HG03095 (cell line): ENCODE data around the gene FCAR.
"Not testable (repeated sequence)": the region's sequence is repeated elsewhere in the genome, so short reads cannot be mapped to it uniquely, and the experiment has no call there.

Experiments used
- ATAC-seq: cut with Tn5 transposase; IDR thresholded peaks from one replicate; pipeline ENCODE4 v1.9.1; 2021; ENCODE audit warnings: moderate library complexity; ENCODE audit not compliant: unreplicated experiment

The FCAR gene

DNA sequence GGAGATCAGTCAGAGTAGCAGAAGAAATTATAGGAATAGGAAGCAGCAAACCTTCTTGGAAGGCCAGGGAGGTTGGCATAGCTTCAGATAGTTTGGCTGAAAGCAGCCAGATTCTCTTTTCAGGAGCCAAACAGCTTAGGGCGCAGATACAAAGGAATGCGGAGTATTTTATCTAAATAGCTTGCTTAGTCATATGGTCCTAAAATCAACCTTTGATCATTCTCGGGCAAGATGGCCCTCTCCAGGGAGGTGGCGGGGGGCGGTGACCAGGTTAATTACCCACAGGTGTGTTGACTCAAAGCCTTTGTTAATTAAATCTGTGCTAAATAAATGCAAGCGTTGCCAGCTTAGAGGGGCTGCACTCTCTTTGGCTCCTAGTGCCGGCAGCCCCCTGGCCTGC is 19.4 kb downstream of the FCAR start:
- no peak for ATAC-seq

DNA sequence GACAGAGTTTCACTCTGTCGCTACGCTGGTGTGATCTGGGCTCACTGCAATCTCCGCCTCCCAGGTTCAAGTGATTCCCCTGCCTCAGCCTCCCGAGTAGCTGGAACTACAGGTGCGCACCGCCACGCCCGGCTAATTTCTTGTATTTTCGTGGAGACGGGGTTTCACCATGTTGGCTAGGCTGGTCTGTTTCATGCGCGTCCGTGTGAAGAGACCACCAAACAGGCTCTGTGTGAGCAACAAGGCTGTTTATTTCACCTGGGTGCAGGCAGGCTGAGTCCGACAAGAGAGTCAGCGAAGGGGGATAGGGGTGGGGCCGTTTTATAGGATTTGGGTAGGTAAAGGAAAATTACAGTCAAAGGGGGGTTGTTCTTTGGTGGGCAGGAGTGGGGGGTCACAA is 20.1 kb downstream of the FCAR start:
- ATAC-seq: not testable (repeated sequence)

DNA sequence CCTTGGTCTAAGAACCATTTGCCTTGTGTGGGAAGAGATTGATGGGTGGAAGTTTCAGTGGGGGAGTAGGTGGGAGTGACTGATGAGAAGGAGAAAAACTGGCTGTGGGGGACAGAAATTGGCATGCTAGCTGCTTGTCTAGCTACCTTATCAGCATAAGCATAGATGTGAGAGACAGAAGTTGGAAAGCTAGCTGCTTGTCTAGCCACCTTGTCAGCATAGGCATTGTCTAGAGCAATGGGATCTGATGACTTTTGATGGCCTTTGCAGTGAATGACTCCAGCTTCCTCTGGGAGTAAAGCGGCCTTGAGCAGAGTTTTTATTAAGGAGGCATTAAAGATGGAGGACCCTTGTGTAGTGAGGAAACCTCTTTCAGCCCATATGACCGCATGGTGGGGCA is 22.0 kb downstream of the FCAR start:
- no peak for ATAC-seq

DNA sequence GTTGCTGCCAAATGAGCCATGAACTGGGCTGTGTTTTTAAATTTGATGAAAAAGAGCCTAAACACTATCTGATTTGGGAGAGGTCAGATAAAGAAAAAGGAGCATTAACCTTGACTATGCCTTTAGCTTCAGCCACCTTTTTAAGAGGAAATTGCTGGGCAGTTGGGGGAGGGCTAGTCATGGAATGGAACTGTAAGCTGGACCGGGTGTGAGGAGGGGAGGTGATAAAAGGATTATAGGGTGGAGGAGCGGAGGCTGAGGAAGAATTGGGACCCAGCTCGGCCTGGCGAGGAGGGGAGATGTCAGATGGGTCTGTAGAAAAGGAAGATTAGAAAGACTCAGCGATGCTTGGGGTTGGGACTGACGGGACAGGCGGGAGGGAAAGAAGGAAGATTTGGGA is 24.6 kb downstream of the FCAR start:
- ATAC-seq: not testable (repeated sequence)

DNA sequence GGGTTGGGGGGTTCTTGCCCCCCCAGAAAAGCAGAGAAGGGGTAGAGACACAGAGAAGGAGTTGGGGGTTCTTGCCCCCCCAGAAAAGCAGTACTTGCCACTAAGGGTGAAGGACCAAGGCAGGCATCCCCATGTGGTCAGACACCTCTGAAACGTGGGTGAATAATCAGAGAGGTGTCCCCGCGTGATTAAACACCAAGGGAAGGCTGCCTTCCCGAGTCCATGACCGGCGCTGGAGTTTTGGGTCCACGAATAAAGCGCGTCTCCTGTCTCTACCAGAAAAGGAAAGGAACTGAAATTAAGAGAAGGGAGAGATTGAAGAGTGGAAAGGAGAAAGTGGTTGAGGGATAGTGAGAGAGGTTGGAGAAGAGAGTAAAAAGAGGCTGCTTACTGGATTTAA is 25.6 kb downstream of the FCAR start:
- not testable (repeated sequence) for ATAC-seq

DNA sequence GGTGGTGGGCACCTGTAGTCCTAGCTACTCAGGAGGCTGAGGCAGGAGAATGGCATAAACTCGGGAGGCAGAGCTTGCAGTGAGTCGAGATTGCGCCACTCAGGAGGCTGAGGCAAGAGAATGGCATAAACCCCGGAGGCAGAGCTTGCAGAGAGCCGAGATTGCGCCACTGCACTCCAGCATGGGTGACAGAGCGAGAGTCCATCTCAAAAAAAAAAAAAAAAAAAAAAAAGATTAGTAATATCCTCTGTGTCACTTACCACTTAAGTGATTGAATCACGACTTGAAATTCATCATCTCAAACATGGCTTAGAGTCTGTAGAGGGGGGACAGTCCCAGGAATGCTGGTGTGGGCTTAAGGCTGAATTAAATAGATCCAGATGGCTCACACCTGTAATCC is 27.1 kb downstream of the FCAR start:
- not testable (repeated sequence) for ATAC-seq

DNA sequence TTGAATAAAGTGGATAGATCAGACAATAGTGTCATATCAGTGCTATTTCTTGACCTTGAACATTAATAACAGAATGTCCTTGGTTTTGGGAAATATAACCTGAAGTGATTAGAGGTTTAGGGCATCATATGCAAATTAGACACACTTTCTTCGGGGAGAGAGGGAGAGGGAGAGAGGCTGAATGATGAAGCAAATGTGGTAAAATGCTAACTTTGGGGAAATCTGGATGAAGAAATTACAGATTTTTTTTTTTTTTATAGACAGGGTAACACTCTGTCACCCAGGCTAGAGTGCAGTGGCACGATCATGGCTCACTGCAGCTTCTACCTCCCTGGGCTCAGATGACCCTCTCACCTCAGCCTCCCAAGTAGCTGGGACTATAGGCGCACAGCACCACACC is 28.0 kb downstream of the FCAR start:
- ATAC-seq: no peak

DNA sequence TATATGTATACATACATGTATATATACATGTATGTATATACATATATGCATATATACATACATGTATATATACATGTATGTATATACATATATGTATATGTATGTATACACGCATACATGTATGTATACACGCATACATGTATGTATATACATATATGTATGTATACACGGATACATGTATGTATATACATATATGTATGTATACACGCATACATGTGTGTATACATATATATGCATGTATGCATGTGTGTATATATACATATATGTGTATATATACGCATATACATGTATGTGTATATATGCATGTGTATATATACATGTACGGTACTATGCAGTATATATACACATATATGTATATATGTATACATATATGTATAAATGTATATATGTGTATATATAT is 29.3 kb downstream of the FCAR start:
- no peak for ATAC-seq

DNA sequence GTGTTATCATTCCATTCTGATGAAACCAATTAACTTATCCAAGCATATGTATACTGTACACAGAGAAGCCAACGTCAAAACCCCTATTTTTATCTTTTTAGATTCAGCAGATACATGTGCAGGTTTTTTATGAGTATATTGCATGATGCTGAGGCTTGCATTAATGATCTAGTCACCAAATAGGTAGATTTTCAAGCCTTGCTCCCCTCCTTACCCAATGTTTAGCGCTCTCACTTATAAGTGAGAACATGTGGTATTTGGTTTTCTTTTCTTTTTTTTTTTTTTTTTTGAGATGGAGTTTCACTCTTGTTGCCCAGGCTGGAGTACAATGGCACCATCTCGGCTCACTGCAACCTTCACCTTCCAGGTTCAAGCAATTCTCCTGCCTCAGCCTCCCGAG is 30.2 kb downstream of the FCAR start:
- ATAC-seq: not testable (repeated sequence)

DNA sequence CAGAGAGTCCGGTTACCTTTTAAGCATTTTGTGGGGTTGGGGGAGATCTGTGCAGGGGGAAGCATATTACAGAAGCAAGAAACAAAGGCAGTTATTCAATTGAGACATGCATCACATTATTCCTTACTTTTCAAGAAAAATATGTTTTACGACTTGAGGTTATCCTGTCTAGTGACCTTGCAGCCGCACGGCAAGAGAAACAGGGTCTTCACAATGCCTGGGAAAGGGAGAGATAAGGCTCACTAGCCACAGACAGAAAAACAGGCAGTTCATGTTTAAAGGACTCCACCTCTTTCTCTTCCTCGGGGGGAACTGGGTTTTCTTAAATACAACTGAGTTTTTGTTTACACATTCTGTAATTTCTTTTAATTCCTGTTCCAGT is 31.4 kb downstream of the FCAR start:
- ATAC-seq: no peak

DNA sequence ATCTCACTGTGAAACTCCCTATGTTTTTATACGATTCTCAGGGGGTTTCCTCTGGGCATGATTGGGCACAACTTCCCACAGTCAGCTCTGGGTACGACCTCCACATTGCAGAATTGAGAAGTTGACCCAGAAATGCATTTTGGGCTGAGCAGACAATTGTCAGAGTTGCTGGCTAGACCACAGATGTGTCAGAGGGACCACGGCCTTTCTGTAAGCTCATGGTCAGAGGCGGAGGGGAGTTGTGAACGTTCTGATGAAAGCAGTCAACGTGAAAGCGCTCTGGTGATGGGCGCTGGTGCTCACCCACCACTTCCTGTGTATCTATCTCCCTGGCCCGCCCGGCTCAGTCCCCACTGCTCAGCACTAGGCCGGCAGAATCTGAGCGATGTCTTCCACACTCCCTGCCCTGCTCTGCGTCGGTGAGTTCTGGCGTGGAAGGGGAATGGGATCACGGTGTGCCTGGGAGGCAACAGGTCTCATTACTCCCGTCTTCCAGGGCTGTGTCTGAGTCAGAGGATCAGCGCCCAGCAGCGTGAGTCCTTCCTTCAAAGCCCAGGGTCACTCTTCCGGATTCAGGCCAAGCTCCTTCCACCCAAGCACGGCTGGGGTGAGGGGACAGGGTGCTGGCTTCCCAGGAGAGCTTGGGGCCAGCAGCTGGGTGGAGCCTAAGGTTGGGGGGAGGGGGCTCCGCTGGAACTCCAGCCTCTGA is 31.9 kb downstream of the FCAR start, which contains the start of gene NCR1:
Gene NCR1, plus strand, starts transcription at position 346 of the 709 bp plus-strand sequence. Its CDS starts 40 bp downstream, at position 386.
- ATAC-seq: no peak

DNA sequence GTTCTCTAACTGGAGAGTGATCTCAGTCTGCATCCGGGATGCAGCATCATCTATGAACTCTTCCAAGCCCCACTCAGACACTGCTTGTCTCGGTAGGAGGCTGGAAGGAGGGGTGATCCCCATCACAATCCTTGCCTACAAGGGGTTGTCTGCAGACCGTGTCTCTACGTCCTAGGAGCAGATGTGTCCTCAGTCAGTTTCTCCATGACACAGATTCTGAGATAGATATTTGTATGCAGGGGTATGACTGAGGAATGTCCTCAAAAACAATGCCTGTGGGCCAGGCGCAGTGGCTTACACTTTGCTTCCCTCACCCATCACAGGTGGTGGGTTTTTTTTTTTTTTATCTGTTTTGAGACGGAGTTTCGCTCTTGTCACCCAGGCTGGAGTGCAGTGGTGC is 32.8 kb downstream of the FCAR start:
- ATAC-seq: no peak

DNA sequence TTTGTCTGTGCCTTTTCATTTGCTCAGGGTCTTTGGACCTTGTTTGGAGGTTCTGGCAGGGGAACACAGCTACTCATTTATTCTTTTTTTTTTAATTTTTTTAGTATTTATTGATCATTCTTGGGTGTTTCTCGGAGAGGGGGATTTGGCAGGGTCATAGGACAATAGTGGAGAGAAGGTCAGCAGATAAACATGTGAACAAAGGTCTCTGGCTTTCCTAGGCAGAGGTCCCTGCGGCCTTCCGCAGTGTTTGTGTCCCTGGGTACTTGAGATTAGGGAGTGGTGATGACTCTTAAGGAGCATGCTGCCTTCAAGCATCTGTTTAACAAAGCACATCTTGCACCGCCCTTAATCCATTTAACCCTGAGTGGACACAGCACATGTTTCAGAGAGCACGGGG is 33.9 kb downstream of the FCAR start:
- ATAC-seq: not testable (repeated sequence)

DNA sequence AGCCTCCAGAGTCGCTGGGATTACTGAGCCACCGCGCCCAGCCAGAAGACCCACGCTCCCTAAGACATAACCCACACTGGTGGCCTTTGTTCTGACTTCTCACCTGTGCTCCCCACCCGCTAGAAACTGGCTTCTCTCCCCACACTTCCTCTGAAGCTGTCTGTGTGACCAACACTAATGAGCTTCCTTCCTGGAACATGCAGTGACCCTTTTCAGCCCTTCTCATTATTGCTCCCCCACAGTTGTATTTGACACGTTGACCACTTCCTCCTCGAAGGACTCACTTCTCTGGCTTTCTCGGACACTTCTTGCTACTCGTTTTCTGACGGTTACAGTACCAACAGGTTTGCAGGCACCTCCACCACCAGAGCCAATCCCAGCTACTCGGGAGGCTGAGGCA is 42.8 kb downstream of the FCAR start:
- ATAC-seq: no peak

DNA sequence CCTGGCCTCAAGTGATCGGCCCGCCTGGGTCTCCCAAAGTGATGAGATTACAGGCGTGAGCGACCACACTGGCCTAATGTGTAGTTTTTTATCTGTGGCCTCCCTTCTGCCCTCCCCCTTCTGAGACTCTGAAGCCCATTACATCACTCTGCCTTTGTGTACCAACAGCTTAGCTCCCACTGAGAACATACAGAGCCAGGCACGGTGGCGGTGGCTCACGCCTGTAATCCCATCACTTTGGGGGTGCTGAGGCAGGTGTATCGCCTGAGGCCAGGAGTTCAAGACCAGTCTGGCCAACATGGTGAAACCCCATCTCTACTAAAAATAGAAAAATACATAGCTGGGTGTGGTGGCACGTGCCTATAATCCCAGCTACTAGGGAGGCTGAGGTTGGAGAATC is 44.5 kb downstream of the FCAR start:
- no peak for ATAC-seq

DNA sequence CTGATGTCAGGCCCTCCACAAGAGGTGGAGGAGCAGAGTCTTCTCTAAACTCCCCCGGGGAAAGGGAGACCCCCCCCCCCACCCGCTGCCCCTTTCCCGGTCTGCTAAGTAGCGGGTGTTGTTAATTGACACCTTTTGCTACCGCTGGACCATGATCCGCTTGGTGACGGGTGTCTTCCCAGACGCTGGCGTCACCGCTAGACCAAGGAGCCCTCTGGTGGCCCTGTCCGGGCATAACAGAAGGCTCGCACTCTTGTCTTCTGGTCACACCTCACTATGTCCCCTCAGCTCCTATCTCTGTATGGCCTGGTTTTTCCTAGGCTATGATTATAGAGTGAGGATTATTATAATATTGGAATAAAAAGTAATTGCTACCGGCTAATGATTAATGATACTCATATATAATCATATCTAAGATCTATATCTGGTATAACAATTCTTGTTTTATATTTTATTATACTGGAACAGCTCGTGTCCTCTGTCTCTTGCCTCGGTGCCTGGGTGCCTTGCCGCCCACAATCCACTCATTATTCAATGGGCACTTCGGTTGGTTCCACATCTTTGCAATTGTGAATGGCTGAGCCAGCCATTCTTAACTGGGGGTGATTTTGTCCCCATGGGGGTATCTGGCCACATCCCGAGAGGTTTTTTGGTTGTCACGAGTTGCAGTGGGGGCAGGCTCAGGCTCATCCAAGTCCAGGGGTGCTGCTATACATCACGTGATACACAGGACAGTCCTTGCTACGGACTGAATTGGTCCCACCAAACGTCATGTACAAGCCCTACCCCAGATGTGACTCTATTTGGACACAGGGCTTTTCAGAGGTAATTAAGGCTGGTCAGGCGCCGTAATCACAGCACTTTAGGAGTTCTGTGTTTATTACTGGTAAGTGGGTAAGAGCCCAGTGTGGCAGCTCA is 45.9 kb downstream of the FCAR start:
- not testable (repeated sequence) for ATAC-seq

DNA sequence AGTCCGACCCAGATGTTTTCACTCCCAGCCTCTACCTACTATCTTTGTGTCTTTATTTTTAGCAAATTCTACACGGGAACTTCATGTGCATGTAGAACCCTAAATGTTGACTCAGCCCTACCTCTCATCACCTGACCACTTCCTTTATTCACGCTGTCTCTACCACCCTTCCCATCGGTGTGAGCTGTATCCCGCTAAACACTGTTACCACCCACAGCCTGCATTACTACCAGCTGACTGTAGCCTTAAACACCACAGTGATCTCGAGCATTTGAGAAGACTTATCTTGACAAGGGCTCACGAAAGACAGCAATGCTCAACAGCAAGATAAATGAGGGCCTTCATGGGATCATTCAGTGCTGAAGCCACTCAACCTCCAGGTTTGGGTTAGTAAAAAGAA is 47.0 kb downstream of the FCAR start:
- no peak for ATAC-seq

DNA sequence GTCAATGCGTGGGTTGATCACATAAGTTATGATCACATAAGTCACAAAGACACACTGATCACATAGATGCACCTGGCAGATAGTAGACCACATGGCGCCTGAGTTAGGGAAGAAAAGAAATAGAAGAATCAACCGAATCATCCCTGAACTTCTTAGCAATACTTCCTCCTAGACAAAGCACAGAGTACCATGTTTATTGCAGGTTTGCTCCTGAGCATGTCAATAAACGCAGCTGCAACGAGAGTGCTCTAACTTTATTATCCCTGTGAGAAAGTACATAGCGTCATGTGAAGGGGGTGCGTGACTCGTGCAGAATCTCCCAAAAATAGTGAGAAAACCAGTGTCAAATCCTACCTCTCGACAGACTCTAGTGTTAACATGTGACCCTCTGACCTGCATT is 49.2 kb downstream of the FCAR start:
- ATAC-seq: no peak

DNA sequence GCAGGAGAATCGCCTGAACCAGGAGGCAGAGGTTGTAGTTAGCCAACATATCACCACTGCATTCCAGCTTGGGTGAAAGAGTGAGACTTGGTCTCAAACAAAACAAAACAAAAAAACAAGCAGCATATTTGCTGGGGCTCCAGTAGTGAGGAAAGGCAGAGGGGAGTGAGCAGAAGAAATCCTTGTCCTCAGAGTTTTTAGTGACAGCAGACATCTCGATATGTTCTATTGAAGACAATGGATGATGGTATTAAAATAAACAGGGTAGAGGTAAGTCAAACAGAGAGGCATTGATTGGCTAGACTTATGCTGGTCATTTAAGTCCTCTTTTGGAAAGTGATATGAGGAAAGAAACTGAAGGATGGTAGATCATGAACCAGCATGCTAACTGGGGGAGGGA is 54.3 kb downstream of the FCAR start:
- ATAC-seq: no peak

DNA sequence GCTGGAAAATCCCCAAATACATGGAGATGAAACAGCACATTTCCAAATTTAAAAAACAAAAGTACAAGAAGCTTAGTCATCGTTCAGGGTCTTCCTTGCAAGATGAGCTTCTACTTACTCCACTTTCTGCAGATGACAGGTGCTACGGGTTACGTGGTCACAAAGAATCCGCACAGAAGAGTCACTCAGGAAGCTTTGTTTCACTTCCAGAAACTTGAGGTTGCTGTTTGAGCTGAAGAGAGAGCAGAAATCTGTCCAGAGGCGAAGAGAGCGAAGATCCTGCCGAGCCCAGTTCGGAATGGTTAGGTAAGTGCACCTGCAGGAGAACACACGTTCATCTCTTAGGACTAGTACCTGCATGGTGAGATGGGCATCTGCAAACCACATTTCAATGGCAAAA is 63.9 kb downstream of the FCAR start:
- ATAC-seq: no peak

DNA sequence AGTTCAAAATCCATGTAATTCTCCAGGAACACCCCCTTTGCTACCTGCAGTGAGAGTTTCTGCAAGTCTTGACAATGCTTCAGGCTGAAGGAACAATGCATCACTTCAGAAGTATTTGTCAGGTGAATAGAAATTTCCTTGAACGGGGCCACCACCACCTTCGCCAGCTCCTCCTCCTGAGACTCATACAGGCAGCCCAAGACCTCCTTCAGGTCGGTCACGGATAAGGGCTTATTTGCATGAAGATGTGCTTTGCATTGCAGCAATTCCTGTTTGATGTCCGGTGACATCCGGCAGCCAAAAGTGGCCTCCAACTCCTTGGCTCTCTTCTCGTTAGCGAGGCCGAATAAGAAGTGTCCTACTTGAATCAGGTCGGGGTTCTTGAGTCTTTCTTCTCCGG is 64.9 kb downstream of the FCAR start:
- no peak for ATAC-seq

DNA sequence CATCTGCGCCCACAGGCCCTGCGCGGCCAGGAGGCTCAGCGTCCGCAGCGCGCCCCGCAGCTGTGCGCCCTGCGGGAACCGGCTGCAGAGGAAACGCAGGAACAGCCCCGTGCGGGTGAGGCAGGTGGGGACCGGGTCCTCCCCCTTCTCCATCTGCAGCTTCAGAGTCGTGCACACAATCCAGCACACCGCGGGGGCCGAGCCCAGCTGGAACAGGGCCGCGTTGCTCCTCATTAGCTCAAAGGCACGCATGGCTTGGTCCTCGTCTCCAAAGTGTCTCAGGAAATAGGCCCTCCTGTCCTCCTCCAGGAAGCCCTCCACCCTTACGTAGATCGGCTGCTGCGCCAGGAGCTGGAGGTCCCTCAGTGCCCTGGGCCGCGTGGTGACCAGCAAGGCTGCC is 65.5 kb downstream of the FCAR start:
- not testable (repeated sequence) for ATAC-seq
